ENCODE data around the gene ANK3. TPM values are rescaled to one million over a fixed set of nuclear protein-coding genes. Genes with fewer than 3 reads are reported as not detected.

The ANK3 gene
- total and polyA plus RNA-seq, 2 experiments from 2014 or later, result 46.5 to 85.2 TPM

- TF ChIP-seq, protein P1, sequence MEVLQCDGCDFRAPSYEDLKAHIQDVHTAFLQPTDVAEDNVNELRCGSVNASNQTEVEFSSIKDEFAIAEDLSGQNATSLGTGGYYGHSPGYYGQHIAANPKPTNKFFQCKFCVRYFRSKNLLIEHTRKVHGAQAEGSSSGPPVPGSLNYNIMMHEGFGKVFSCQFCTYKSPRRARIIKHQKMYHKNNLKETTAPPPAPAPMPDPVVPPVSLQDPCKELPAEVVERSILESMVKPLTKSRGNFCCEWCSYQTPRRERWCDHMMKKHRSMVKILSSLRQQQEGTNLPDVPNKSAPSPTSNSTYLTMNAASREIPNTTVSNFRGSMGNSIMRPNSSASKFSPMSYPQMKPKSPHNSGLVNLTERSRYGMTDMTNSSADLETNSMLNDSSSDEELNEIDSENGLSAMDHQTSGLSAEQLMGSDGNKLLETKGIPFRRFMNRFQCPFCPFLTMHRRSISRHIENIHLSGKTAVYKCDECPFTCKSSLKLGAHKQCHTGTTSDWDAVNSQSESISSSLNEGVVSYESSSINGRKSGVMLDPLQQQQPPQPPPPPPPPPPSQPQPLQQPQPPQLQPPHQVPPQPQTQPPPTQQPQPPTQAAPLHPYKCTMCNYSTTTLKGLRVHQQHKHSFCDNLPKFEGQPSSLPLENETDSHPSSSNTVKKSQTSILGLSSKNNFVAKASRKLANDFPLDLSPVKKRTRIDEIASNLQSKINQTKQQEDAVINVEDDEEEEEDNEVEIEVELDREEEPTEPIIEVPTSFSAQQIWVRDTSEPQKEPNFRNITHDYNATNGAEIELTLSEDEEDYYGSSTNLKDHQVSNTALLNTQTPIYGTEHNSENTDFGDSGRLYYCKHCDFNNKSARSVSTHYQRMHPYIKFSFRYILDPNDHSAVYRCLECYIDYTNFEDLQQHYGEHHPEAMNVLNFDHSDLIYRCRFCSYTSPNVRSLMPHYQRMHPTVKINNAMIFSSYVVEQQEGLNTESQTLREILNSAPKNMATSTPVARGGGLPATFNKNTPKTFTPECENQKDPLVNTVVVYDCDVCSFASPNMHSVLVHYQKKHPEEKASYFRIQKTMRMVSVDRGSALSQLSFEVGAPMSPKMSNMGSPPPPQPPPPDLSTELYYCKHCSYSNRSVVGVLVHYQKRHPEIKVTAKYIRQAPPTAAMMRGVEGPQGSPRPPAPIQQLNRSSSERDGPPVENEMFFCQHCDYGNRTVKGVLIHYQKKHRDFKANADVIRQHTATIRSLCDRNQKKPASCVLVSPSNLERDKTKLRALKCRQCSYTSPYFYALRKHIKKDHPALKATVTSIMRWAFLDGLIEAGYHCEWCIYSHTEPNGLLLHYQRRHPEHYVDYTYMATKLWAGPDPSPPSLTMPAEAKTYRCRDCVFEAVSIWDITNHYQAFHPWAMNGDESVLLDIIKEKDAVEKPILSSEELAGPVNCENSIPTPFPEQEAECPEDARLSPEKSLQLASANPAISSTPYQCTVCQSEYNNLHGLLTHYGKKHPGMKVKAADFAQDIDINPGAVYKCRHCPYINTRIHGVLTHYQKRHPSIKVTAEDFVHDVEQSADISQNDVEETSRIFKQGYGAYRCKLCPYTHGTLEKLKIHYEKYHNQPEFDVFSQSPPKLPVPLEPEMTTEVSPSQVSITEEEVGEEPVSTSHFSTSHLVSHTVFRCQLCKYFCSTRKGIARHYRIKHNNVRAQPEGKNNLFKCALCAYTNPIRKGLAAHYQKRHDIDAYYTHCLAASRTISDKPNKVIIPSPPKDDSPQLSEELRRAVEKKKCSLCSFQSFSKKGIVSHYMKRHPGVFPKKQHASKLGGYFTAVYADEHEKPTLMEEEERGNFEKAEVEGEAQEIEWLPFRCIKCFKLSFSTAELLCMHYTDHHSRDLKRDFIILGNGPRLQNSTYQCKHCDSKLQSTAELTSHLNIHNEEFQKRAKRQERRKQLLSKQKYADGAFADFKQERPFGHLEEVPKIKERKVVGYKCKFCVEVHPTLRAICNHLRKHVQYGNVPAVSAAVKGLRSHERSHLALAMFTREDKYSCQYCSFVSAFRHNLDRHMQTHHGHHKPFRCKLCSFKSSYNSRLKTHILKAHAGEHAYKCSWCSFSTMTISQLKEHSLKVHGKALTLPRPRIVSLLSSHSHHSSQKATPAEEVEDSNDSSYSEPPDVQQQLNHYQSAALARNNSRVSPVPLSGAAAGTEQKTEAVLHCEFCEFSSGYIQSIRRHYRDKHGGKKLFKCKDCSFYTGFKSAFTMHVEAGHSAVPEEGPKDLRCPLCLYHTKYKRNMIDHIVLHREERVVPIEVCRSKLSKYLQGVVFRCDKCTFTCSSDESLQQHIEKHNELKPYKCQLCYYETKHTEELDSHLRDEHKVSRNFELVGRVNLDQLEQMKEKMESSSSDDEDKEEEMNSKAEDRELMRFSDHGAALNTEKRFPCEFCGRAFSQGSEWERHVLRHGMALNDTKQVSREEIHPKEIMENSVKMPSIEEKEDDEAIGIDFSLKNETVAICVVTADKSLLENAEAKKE (CRISPR knock-in tag; IDR thresholded peaks at IDR 0.05), result no peak
- TF ChIP-seq EZH2phosphoT487 (IDR thresholded peaks at IDR 0.05; ENCODE audit: unreplicated experiment), result no peak
Measured at GRCh38 chr10:60281792-60282353, 107.8 kb downstream of the ANK3 start (continued).

DNA sequence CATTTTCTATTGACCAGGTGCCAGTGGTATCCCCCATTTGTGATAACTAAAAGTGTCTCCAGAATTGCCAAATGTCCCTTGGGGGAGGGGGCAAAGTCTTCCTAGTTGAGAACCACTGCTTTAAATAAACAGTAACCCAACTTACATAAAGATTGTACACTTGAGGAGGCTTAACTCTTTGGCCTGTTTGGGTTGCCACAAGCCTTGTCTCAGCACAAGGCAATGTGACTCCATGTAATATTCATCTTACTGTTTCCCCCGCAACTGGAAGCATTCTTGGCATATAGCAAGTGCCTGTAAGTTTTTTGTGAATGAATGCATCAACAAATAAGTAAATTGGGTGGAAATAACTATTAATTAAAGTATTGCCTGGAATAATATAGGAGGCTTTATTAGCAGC is 108.3 kb downstream of the ANK3 start:
- Mint-ChIP-seq H3K27ac (no peak overlapping the region), H3K4me1 (peaks cover 20% of the 10 kb centered on the region), H3K4me3 (no peak overlapping the region), H3K27me3 (ENCODE audit: insufficient read depth, low read depth, poor library complexity) (no peaks in the 10 kb centered on the region), H3K9me3 (no peaks in the 10 kb centered on the region), H3K36me3 (ENCODE audit: low read depth) (no peaks in the 10 kb centered on the region)
- Histone ChIP-seq H4K20me1 (replicated peaks; ENCODE audit: insufficient read depth) (no peaks in the 10 kb centered on the region), H3K4me2 (no peak overlapping the region), H2AFZ (no peak overlapping the region), H3K79me2 (replicated peaks; ENCODE audit: insufficient read depth) (no peaks in the 10 kb centered on the region), H3K36me3 (ENCODE audit: insufficient read depth) (no peaks in the 10 kb centered on the region), H3K9me2 (ENCODE audit: insufficient read depth) (no peaks in the 10 kb centered on the region), H3K4me3 (no peak overlapping the region), H3K4me1 (ENCODE audit: insufficient read depth) (peaks cover 18% of the 10 kb centered on the region), H3K27me3 (ENCODE audit: insufficient read depth) (no peaks in the 10 kb centered on the region), H3K27ac (ENCODE audit: low read depth) (no peak overlapping the region), H3F3A (replicated peaks; ENCODE audit: low read depth) (no peaks in the 10 kb centered on the region)
- DNase-seq (ENCODE audit: low spot score) (no peak), ATAC-seq (no peak)
- TF ChIP-seq STAT1 (IDR thresholded peaks at IDR 0.05; ENCODE audit: unreplicated experiment) (no peak), EZH2phosphoT487 (IDR thresholded peaks at IDR 0.05; ENCODE audit: unreplicated experiment) (no peak), ZNF114 (CRISPR knock-in tag; IDR thresholded peaks at IDR 0.05) (no peak), CREB1 (CRISPR knock-in tag; IDR thresholded peaks at IDR 0.05; ENCODE audit: low read depth) (no peak), JUNB (IDR thresholded peaks at IDR 0.05; ENCODE audit: unreplicated experiment) (no peak), ZNF331 (CRISPR knock-in tag; IDR thresholded peaks at IDR 0.05; ENCODE audit: low read depth) (no peak), REST (IDR thresholded peaks at IDR 0.05; ENCODE audit: unreplicated experiment) (no peak), POLR2AphosphoS5 (IDR thresholded peaks at IDR 0.05; ENCODE audit: low read depth) (no peak)
- TF ChIP-seq, protein P2, sequence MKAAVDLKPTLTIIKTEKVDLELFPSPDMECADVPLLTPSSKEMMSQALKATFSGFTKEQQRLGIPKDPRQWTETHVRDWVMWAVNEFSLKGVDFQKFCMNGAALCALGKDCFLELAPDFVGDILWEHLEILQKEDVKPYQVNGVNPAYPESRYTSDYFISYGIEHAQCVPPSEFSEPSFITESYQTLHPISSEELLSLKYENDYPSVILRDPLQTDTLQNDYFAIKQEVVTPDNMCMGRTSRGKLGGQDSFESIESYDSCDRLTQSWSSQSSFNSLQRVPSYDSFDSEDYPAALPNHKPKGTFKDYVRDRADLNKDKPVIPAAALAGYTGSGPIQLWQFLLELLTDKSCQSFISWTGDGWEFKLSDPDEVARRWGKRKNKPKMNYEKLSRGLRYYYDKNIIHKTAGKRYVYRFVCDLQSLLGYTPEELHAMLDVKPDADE (IDR thresholded peaks at IDR 0.05), result no peak
- TF ChIP-seq, protein P3, sequence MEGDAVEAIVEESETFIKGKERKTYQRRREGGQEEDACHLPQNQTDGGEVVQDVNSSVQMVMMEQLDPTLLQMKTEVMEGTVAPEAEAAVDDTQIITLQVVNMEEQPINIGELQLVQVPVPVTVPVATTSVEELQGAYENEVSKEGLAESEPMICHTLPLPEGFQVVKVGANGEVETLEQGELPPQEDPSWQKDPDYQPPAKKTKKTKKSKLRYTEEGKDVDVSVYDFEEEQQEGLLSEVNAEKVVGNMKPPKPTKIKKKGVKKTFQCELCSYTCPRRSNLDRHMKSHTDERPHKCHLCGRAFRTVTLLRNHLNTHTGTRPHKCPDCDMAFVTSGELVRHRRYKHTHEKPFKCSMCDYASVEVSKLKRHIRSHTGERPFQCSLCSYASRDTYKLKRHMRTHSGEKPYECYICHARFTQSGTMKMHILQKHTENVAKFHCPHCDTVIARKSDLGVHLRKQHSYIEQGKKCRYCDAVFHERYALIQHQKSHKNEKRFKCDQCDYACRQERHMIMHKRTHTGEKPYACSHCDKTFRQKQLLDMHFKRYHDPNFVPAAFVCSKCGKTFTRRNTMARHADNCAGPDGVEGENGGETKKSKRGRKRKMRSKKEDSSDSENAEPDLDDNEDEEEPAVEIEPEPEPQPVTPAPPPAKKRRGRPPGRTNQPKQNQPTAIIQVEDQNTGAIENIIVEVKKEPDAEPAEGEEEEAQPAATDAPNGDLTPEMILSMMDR (conservative IDR thresholded peaks at IDR 0.05; ENCODE audit: low read depth in 2 of 2), result no peak

Data from GM23338 (cell line).